Activated T-cell treated with anti-CD3 and anti-CD28 coated beads, Interleukin-2, amount 50 U/mL, for 72 hours (primary cell): ENCODE data around the gene C1R. TPM values are rescaled to one million over a fixed set of nuclear protein-coding genes. Genes with fewer than 3 reads are reported as not detected.
"Not testable (repeated sequence)": the region's sequence is repeated elsewhere in the genome, so short reads cannot be mapped to it uniquely, and the experiment has no call there.

Experiments used
- ATAC-seq, 2 donors: fragments of 150-1000 bp; cut with Tn5 transposase; replicated peaks in 1 of 2; 2 replicates each; pipeline ENCODE4 v1.10.0; 2021; ENCODE audit warnings: moderate library complexity in 2 of 2, mild to moderate bottlenecking in 1 of 2
- DNase-seq, 2 donors: peaks; one replicate each; pipeline ENCODE4 v3.0.0; 2021 to 2022; ENCODE audit warnings: mixed read lengths in 1 of 2
- H3K27ac Mint-ChIP-seq: one replicate; pipeline ENCODE4 v1.8.0; 2022; ENCODE audit warnings: mild to moderate bottlenecking, moderate library complexity, mixed read lengths
- H3K27me3 Mint-ChIP-seq: one replicate; pipeline ENCODE4 v1.8.0; 2022; ENCODE audit warnings: low read depth, mixed read lengths
- H3K36me3 Mint-ChIP-seq, 2 donors: one replicate each; pipeline ENCODE4 v1.8.0; 2022; ENCODE audit warnings: mixed read lengths in 2 of 2, mild to moderate bottlenecking in 1 of 2; ENCODE audit not compliant: insufficient read depth in 2 of 2
- H3K4me1 Mint-ChIP-seq: one replicate; pipeline ENCODE4 v1.8.0; 2022; ENCODE audit warnings: low read depth, mixed read lengths
- H3K4me3 Mint-ChIP-seq, 2 donors: one replicate each; pipeline ENCODE4 v1.8.0; 2022; ENCODE audit warnings: mild to moderate bottlenecking in 2 of 2, mixed read lengths in 2 of 2, moderate library complexity in 2 of 2
- H3K9me3 Mint-ChIP-seq, 2 donors: one replicate each; pipeline ENCODE4 v1.8.0; 2022; ENCODE audit warnings: mixed read lengths in 2 of 2
- total RNA-seq, 2 donors: library from RNA; stranded (reverse); gene quantifications; one replicate each; pipeline ENCODE4 v1.2.3, GENCODE V29; 2022

Gene C1R
- total RNA-seq, 2 donors from 2014 or later, result 5.6 to 6.4 TPM

- ATAC-seq, result no peak
- Mint-ChIP-seq H3K27me3 (no peaks in the 10 kb centered on the region), H3K36me3 (peaks cover 2 to 7% of the 10 kb centered on the region in 2 donors), H3K27ac (no peak overlapping the region), H3K9me3 (no peaks in the 10 kb centered on the region), H3K4me1 (peaks cover 38% of the 10 kb centered on the region), H3K4me3 (no peak overlapping the region)
- DNase-seq, result no peak
These were observed 21.8 kb upstream of the C1R start for GRCh38 chr12:7114008-7114407.

GRCh38 chr12:7113389-7113871 is 21.2 kb upstream of the C1R start:
- DNase-seq (peak; percentile 31 to 53), ATAC-seq (no peak)
- no peaks in the 10 kb centered on the region for H3K9me3 Mint-ChIP-seq
- H3K36me3 Mint-ChIP-seq, result peaks cover 3 to 7% of the 10 kb centered on the region in 2 donors
- H3K4me1 Mint-ChIP-seq, result peaks cover 38% of the 10 kb centered on the region
- no peaks in the 10 kb centered on the region for H3K27me3 Mint-ChIP-seq
- H3K4me3 Mint-ChIP-seq, result no peak overlapping the region
- no peak overlapping the region for H3K27ac Mint-ChIP-seq

GRCh38 chr12:7112041-7112440 is 19.8 kb upstream of the C1R start:
- Mint-ChIP-seq H3K9me3 (no peaks in the 10 kb centered on the region), H3K27ac (no peak overlapping the region), H3K4me3 (no peak overlapping the region), H3K36me3 (peaks cover 4 to 7% of the 10 kb centered on the region in 2 donors), H3K27me3 (no peaks in the 10 kb centered on the region), H3K4me1 (peaks cover 46% of the 10 kb centered on the region)
- ATAC-seq (no peak), DNase-seq (no peak)

- Mint-ChIP-seq H3K27me3 (no peaks in the 10 kb centered on the region), H3K4me1 (peaks cover 48% of the 10 kb centered on the region), H3K27ac (no peak overlapping the region), H3K4me3 (peak overlapping the region in 1 of 2 donors; percentile 95), H3K9me3 (peaks cover 0 to 2% of the 10 kb centered on the region in 2 donors), H3K36me3 (peaks cover 9 to 17% of the 10 kb centered on the region in 2 donors)
- ATAC-seq (no peak), DNase-seq (no peak)
These were observed 18.4 kb upstream of the C1R start for GRCh38 chr12:7110661-7111060.

GRCh38 chr12:7109572-7109920 is 17.3 kb upstream of the C1R start:
- H3K36me3 Mint-ChIP-seq, result peaks cover 12 to 22% of the 10 kb centered on the region in 2 donors
- peak overlapping the region; percentile 90 for H3K27ac Mint-ChIP-seq
- peaks cover 53% of the 10 kb centered on the region for H3K4me1 Mint-ChIP-seq
- DNase-seq, result no peak
- no peak for ATAC-seq
- peaks cover 0 to 5% of the 10 kb centered on the region in 2 donors for H3K9me3 Mint-ChIP-seq
- H3K27me3 Mint-ChIP-seq, result no peaks in the 10 kb centered on the region
- peak overlapping the region; percentile 95 to 96 for H3K4me3 Mint-ChIP-seq

GRCh38 chr12:7108796-7109571 is 16.7 kb upstream of the C1R start, which contains the start of gene C1RL:
Gene C1RL, minus strand, starts transcription at chr12:7109214. Its CDS starts 34 bp downstream, at chr12:7109180.
- Mint-ChIP-seq H3K4me3 (peak within 1 kb of the TSS; percentile 95 to 96), H3K27ac (peak within 1 kb of the TSS; percentile 93), H3K9me3 (peaks cover 0 to 5% of the 10 kb centered on the region in 2 donors), H3K4me1 (peaks cover 50% of the 10 kb centered on the region), H3K27me3 (no peaks in the 10 kb centered on the region), H3K36me3 (peaks cover 10 to 20% of the 10 kb centered on the region in 2 donors)
- DNase-seq (peak; percentile 83 to 92), ATAC-seq (peak; percentile 37 to 39)

GRCh38 chr12:7108003-7108795 is 16.0 kb upstream of the C1R start:
- H3K27me3 Mint-ChIP-seq, result no peaks in the 10 kb centered on the region
- peak; percentile 86 to 87 for DNase-seq
- ATAC-seq, result peak; percentile 98
- peaks cover 42% of the 10 kb centered on the region for H3K4me1 Mint-ChIP-seq
- H3K27ac Mint-ChIP-seq, result peak overlapping the region; percentile 93
- H3K36me3 Mint-ChIP-seq, result peaks cover 12 to 20% of the 10 kb centered on the region in 2 donors
- H3K9me3 Mint-ChIP-seq, result peaks cover 0 to 5% of the 10 kb centered on the region in 2 donors
- peak overlapping the region; percentile 95 to 96 for H3K4me3 Mint-ChIP-seq

GRCh38 chr12:7107636-7108002 is 15.4 kb upstream of the C1R start:
- Mint-ChIP-seq H3K4me1 (peaks cover 44% of the 10 kb centered on the region), H3K27me3 (no peaks in the 10 kb centered on the region), H3K36me3 (peaks cover 12 to 20% of the 10 kb centered on the region in 2 donors), H3K27ac (peak overlapping the region; percentile 93), H3K9me3 (peaks cover 0 to 5% of the 10 kb centered on the region in 2 donors), H3K4me3 (peak overlapping the region; percentile 95 to 96)
- DNase-seq (no peak), ATAC-seq (peak in 1 of 2 donors; percentile 2)

- H3K27me3 Mint-ChIP-seq, H3K27ac Mint-ChIP-seq, H3K9me3 Mint-ChIP-seq, DNase-seq, H3K4me3 Mint-ChIP-seq, ATAC-seq: not testable (repeated sequence)
- Mint-ChIP-seq H3K4me1 (peaks cover 47% of the 10 kb centered on the region), H3K36me3 (peaks cover 12 to 20% of the 10 kb centered on the region in 2 donors)
These were observed 14.9 kb upstream of the C1R start for GRCh38 chr12:7107181-7107580.

GRCh38 chr12:7106082-7106481 is 13.8 kb upstream of the C1R start:
- Mint-ChIP-seq H3K27ac (no peak overlapping the region), H3K36me3 (peaks cover 12 to 18% of the 10 kb centered on the region in 2 donors), H3K4me1 (peaks cover 40% of the 10 kb centered on the region), H3K4me3 (peak overlapping the region in 1 of 2 donors; percentile 59), H3K9me3 (peaks cover 0 to 5% of the 10 kb centered on the region in 2 donors), H3K27me3 (no peaks in the 10 kb centered on the region)
- ATAC-seq, result no peak
- DNase-seq, result no peak

- Mint-ChIP-seq H3K36me3 (peaks cover 12 to 19% of the 10 kb centered on the region in 2 donors), H3K4me3 (no peak overlapping the region), H3K4me1 (peaks cover 22% of the 10 kb centered on the region), H3K9me3 (peaks cover 0 to 5% of the 10 kb centered on the region in 2 donors), H3K27ac (peak overlapping the region; percentile 3), H3K27me3 (no peaks in the 10 kb centered on the region)
- DNase-seq (no peak), ATAC-seq (no peak)
These were observed 11.8 kb upstream of the C1R start for GRCh38 chr12:7103837-7104584.

GRCh38 chr12:7102582-7102981 is 10.3 kb upstream of the C1R start:
- peaks cover 16% of the 10 kb centered on the region for H3K4me1 Mint-ChIP-seq
- H3K27me3 Mint-ChIP-seq, result no peaks in the 10 kb centered on the region
- H3K9me3 Mint-ChIP-seq, result peaks cover 0 to 5% of the 10 kb centered on the region in 2 donors
- no peak for ATAC-seq
- no peak overlapping the region for H3K27ac Mint-ChIP-seq
- H3K4me3 Mint-ChIP-seq, result no peak overlapping the region
- peaks cover 11 to 19% of the 10 kb centered on the region in 2 donors for H3K36me3 Mint-ChIP-seq
- no peak for DNase-seq
